ENCODE measurements around the gene TLE4.

DNA sequence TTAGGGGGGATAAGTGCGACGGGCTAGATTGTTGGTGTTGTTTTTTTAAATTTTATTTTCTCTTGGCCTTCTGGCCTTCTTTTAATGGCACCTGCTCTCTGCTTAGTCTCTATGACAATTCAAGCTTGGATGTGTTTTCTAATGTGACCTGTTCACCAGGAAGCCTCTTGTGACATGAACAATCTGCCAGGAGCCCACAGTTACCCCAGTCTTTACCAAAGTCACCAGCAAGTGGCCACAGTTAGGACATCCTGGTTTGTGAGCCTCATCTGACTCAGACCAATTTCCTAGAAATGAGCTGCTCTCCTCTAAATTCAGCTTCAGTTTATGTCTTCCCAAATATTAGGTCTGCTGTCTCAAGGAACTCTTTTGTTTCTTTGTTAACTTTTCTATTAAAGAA is 135.8 kb downstream of the TLE4 start:
- TF ChIP-seq, protein P1, sequence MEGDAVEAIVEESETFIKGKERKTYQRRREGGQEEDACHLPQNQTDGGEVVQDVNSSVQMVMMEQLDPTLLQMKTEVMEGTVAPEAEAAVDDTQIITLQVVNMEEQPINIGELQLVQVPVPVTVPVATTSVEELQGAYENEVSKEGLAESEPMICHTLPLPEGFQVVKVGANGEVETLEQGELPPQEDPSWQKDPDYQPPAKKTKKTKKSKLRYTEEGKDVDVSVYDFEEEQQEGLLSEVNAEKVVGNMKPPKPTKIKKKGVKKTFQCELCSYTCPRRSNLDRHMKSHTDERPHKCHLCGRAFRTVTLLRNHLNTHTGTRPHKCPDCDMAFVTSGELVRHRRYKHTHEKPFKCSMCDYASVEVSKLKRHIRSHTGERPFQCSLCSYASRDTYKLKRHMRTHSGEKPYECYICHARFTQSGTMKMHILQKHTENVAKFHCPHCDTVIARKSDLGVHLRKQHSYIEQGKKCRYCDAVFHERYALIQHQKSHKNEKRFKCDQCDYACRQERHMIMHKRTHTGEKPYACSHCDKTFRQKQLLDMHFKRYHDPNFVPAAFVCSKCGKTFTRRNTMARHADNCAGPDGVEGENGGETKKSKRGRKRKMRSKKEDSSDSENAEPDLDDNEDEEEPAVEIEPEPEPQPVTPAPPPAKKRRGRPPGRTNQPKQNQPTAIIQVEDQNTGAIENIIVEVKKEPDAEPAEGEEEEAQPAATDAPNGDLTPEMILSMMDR (IDR thresholded peaks at IDR 0.05) = no peak
- no peak for TF ChIP-seq EP300 (IDR thresholded peaks at IDR 0.05; ENCODE audit: low read depth)
